Measurements from ENCODE around the gene EFNA5. TPM values are rescaled to one million over a fixed set of nuclear protein-coding genes. Genes with fewer than 3 reads are reported as not detected.

Gene EFNA5
- polyA plus RNA-seq, 1 of the 3 experiments (the other 2 are of a cell fraction), result 0.81 TPM

- CTCF ChIA-PET, result no interaction called here
Observed at GRCh38 chr5:107529618-107530017, 141.1 kb downstream of the EFNA5 start.

GRCh38 chr5:107526270-107526937, 144.3 kb downstream of the EFNA5 start:
- Histone ChIP-seq H3K4me3 (ENCODE audit: low read depth in 2 of 2, low read length in 1 of 2) (no peak overlapping the region), H3K9me3 (no peaks in the 10 kb centered on the region), H3K36me3 (replicated peaks in 1 of 2; ENCODE audit: control insufficient read depth in 1 of 2, insufficient read depth in 2 of 2, low read length in 1 of 2) (no peaks in the 10 kb centered on the region), H3K9ac (no peak overlapping the region), H3F3A (replicated peaks; ENCODE audit: insufficient read depth) (no peaks in the 10 kb centered on the region), H3K9me2 (no peaks in the 10 kb centered on the region), H3K4me2 (no peak overlapping the region), H3K79me2 (ENCODE audit: insufficient read depth) (no peaks in the 10 kb centered on the region), H3K27me3 (ENCODE audit: insufficient read depth) (no peaks in the 10 kb centered on the region), H2AFZ (ENCODE audit: low read depth) (no peak overlapping the region), H3K27ac (ENCODE audit: low read depth in 2 of 2, low read length in 1 of 2) (peak overlapping the region in 1 of 2 experiments; percentile 2; a peak in 1 of 4 replicates), H4K20me1 (ENCODE audit: insufficient read depth) (no peaks in the 10 kb centered on the region), H3K4me1 (ENCODE audit: control insufficient read depth in 1 of 2, insufficient read depth in 2 of 2, low read depth in 1 of 2, low read length in 1 of 2) (peaks cover 0 to 4% of the 10 kb centered on the region in 2 experiments; a peak in 3 of 4 replicates)
- CTCF ChIA-PET, result interaction anchor here (0.7 kb wide), 1 partner anchor 66 kb away, joined by 3 read pairs; no protein-coding TSS in a partner anchor
- TF ChIP-seq RAD21 (IDR thresholded peaks at IDR 0.05; ENCODE audit: low read length) (no peak), MEF2A (IDR thresholded peaks at IDR 0.05; ENCODE audit: borderline replicate concordance, low read depth) (peak; percentile 55; the same call in 1 of the 2 replicates), RFX5 (IDR thresholded peaks at IDR 0.05; ENCODE audit: low read length) (no peak)
- POLR2A ChIA-PET, result no interaction called here
- no peak for DNase-seq

More at GRCh38 chr5:107529618-107530017, 141.1 kb downstream of the EFNA5 start:
- Histone ChIP-seq H4K20me1 (ENCODE audit: insufficient read depth) (no peaks in the 10 kb centered on the region), H3K27me3 (ENCODE audit: insufficient read depth) (no peaks in the 10 kb centered on the region), H3F3A (replicated peaks; ENCODE audit: insufficient read depth) (no peaks in the 10 kb centered on the region), H3K4me1 (ENCODE audit: control insufficient read depth in 1 of 2, insufficient read depth in 2 of 2, low read depth in 1 of 2, low read length in 1 of 2) (peaks cover 0 to 23% of the 10 kb centered on the region in 2 experiments; a peak in 3 of 4 replicates), H3K4me2 (no peak overlapping the region), H3K9ac (no peak overlapping the region), H3K4me3 (ENCODE audit: low read depth in 2 of 2, low read length in 1 of 2) (no peak overlapping the region), H2AFZ (ENCODE audit: low read depth) (no peak overlapping the region), H3K27ac (ENCODE audit: low read depth in 2 of 2, low read length in 1 of 2) (no peak overlapping the region), H3K9me3 (no peaks in the 10 kb centered on the region), H3K36me3 (replicated peaks in 1 of 2; ENCODE audit: control insufficient read depth in 1 of 2, insufficient read depth in 2 of 2, low read length in 1 of 2) (no peaks in the 10 kb centered on the region), H3K79me2 (ENCODE audit: insufficient read depth) (no peaks in the 10 kb centered on the region), H3K9me2 (no peaks in the 10 kb centered on the region)
- TF ChIP-seq MEF2A (IDR thresholded peaks at IDR 0.05; ENCODE audit: borderline replicate concordance, low read depth) (no peak), TCF12 (IDR thresholded peaks at IDR 0.05) (no peak), IRF3 (IDR thresholded peaks at IDR 0.05; ENCODE audit: low read depth, low read length) (no peak), TAF1 (IDR thresholded peaks at IDR 0.05; ENCODE audit: borderline replicate concordance, low read depth, low read length) (no peak)
- DNase-seq, result no peak
- POLR2A ChIA-PET, result no interaction called here

GRCh38 chr5:107524111-107524510, 146.6 kb downstream of the EFNA5 start:
- CTCF ChIA-PET, result interaction anchor here (0.9 to 1.4 kb wide), 3 partner anchors 8 to 52 kb away, joined by 3 read pairs; no protein-coding TSS in a partner anchor
- WGBS (ENCODE audit: low lambda C conversion rate), result 98% methylated on average over 2 of the region's 2 CpGs
- H3K9me3 ChIP-seq, result no peaks in the 10 kb centered on the region
- TF ChIP-seq MXI1 (IDR thresholded peaks at IDR 0.05; ENCODE audit: low read depth, low read length) (no peak), ELF1 (IDR thresholded peaks at IDR 0.05) (no peak), USF2 (IDR thresholded peaks at IDR 0.05; ENCODE audit: borderline replicate concordance, low read depth, low read length) (no peak), SMC3 (IDR thresholded peaks at IDR 0.05; ENCODE audit: low read depth, low read length) (no peak), RAD21 (IDR thresholded peaks at IDR 0.05; ENCODE audit: low read length) (no peak), MEF2A (IDR thresholded peaks at IDR 0.05; ENCODE audit: borderline replicate concordance, low read depth) (no peak), TEAD4 (IDR thresholded peaks at IDR 0.05; ENCODE audit: borderline replicate concordance, insufficient read depth) (no peak), PBX3 (IDR thresholded peaks at IDR 0.05) (no peak), NRF1 (IDR thresholded peaks at IDR 0.05; ENCODE audit: low read depth, low read length) (no peak), SIN3A (IDR thresholded peaks at IDR 0.05; ENCODE audit: borderline replicate concordance, low read depth, low read length) (no peak), RCOR1 (IDR thresholded peaks at IDR 0.05; ENCODE audit: low read length) (no peak), EP300 (IDR thresholded peaks at IDR 0.05; ENCODE audit: borderline replicate concordance in 1 of 2, low read depth in 1 of 2, low read length in 1 of 2) (no peak), CTCF (IDR thresholded peaks at IDR 0.05) (no peak)

More at GRCh38 chr5:107524111-107524510, 146.6 kb downstream of the EFNA5 start:
- Histone ChIP-seq H4K20me1 (ENCODE audit: insufficient read depth) (no peaks in the 10 kb centered on the region), H3K36me3 (replicated peaks in 1 of 2; ENCODE audit: control insufficient read depth in 1 of 2, insufficient read depth in 2 of 2, low read length in 1 of 2) (no peaks in the 10 kb centered on the region), H3K4me1 (ENCODE audit: control insufficient read depth in 1 of 2, insufficient read depth in 2 of 2, low read depth in 1 of 2, low read length in 1 of 2) (peaks cover 0 to 22% of the 10 kb centered on the region in 2 experiments; a peak in 3 of 4 replicates), H3K9ac (no peak overlapping the region), H3K9me2 (no peaks in the 10 kb centered on the region), H3K4me2 (no peak overlapping the region), H3K27me3 (ENCODE audit: insufficient read depth) (no peaks in the 10 kb centered on the region), H2AFZ (ENCODE audit: low read depth) (no peak overlapping the region), H3K4me3 (ENCODE audit: low read depth in 2 of 2, low read length in 1 of 2) (no peak overlapping the region), H3F3A (replicated peaks; ENCODE audit: insufficient read depth) (no peaks in the 10 kb centered on the region), H3K27ac (ENCODE audit: low read depth in 2 of 2, low read length in 1 of 2) (no peak overlapping the region), H3K79me2 (ENCODE audit: insufficient read depth) (no peaks in the 10 kb centered on the region)
- POLR2A ChIA-PET, result no interaction called here
- DNase-seq, result no peak

Data from SK-N-SH (cell line).